ENCODE results near the gene POLDIP2. TPM values are rescaled to one million over a fixed set of nuclear protein-coding genes. Genes with fewer than 3 reads are reported as not detected.
"Not testable (repeated sequence)": the region's sequence is repeated elsewhere in the genome, so short reads cannot be mapped to it uniquely, and the experiment has no call there.

POLDIP2 gene
- polyA plus RNA-seq, 1 experiment = 141 TPM

- Histone ChIP-seq H3K4me3 (ENCODE audit: low read depth, low read length) (no peak overlapping the region), H3K36me3 (ENCODE audit: control insufficient read depth, insufficient read depth, low read length) (peaks cover 48% of the 10 kb centered on the region), H3K27me3 (ENCODE audit: control insufficient read depth, insufficient read depth, low read length) (no peaks in the 10 kb centered on the region)
- POLR2A ChIA-PET = no interaction called here
- no peak for TF ChIP-seq CTCF (IDR thresholded peaks at IDR 0.05; ENCODE audit: insufficient read depth, low read depth, low read length)
- CTCF ChIA-PET = no interaction called here
- DNase-seq (ENCODE audit: low read depth) = no peak
These were observed 15.0 kb downstream of the POLDIP2 start for GRCh38 chr17:28342313-28342712.

- TF ChIP-seq CTCF (IDR thresholded peaks at IDR 0.05; ENCODE audit: insufficient read depth, low read depth, low read length) = no peak
- Histone ChIP-seq H3K36me3 (ENCODE audit: control insufficient read depth, insufficient read depth, low read length) (peaks cover 48% of the 10 kb centered on the region), H3K27me3 (ENCODE audit: control insufficient read depth, insufficient read depth, low read length) (no peaks in the 10 kb centered on the region), H3K4me3 (ENCODE audit: low read depth, low read length) (no peak overlapping the region)
- no peak for DNase-seq (ENCODE audit: low read depth)
- ChIA-PET POLR2A (no interaction called here), CTCF (interaction anchor here (0.9 kb wide), 1 partner anchor 449 kb away, joined by 3 read pairs; no protein-coding TSS in a partner anchor)
These were observed 15.8 kb downstream of the POLDIP2 start for GRCh38 chr17:28341516-28341915.

GRCh38 chr17:28340374-28340773 lies 17.0 kb downstream of the POLDIP2 start:
- H3K36me3 ChIP-seq (ENCODE audit: control insufficient read depth, insufficient read depth, low read length) = peaks cover 45% of the 10 kb centered on the region
- DNase-seq (ENCODE audit: low read depth) = no peak
- ChIA-PET POLR2A (no interaction called here), CTCF (interaction anchor here (0.9 kb wide), 1 partner anchor 448 kb away, joined by 3 read pairs; no protein-coding TSS in a partner anchor)
- H3K4me3 ChIP-seq (ENCODE audit: low read depth, low read length) = no peak overlapping the region
- no peaks in the 10 kb centered on the region for H3K27me3 ChIP-seq (ENCODE audit: control insufficient read depth, insufficient read depth, low read length)
- no peak for TF ChIP-seq CTCF (IDR thresholded peaks at IDR 0.05; ENCODE audit: insufficient read depth, low read depth, low read length)

GRCh38 chr17:28339431-28339830 lies 17.9 kb downstream of the POLDIP2 start:
- no peak for TF ChIP-seq CTCF (IDR thresholded peaks at IDR 0.05; ENCODE audit: insufficient read depth, low read depth, low read length)
- no peaks in the 10 kb centered on the region for H3K27me3 ChIP-seq (ENCODE audit: control insufficient read depth, insufficient read depth, low read length)
- ChIA-PET CTCF (no interaction called here), POLR2A (interaction anchor here (0.8 kb wide), 1 partner anchor 8 kb away, joined by 8 read pairs; no protein-coding TSS in a partner anchor)
- no peak for DNase-seq (ENCODE audit: low read depth)
- peaks cover 40% of the 10 kb centered on the region for H3K36me3 ChIP-seq (ENCODE audit: control insufficient read depth, insufficient read depth, low read length)
- H3K4me3 ChIP-seq (ENCODE audit: low read depth, low read length) = no peak overlapping the region

GRCh38 chr17:28338769-28339212 lies 18.5 kb downstream of the POLDIP2 start:
- peaks cover 34% of the 10 kb centered on the region for H3K36me3 ChIP-seq (ENCODE audit: control insufficient read depth, insufficient read depth, low read length)
- H3K27me3 ChIP-seq (ENCODE audit: control insufficient read depth, insufficient read depth, low read length); DNase-seq (ENCODE audit: low read depth); H3K4me3 ChIP-seq (ENCODE audit: low read depth, low read length): not testable (repeated sequence)
- ChIA-PET POLR2A (interaction anchor here (0.8 kb wide), 1 partner anchor 9 kb away, joined by 8 read pairs; no protein-coding TSS in a partner anchor), CTCF (interaction anchor here (0.8 to 2.1 kb wide), 2 partner anchors 8 to 87 kb away, joined by 3 to 13 read pairs; no protein-coding TSS in a partner anchor)
